NCI-H446 treated with DMSO at 0.1 percent for 48 hours (cell line): ENCODE data around the gene FGF2.
"Not testable (repeated sequence)": the region's sequence is repeated elsewhere in the genome, so short reads cannot be mapped to it uniquely, and the experiment has no call there.

Source experiments
- DNase-seq: peaks from one replicate; lab custom pipeline; 2025; lab: John Stamatoyannopoulos, UW

FGF2 gene

GRCh38 chr4:122930862-122931261 is 104.2 kb downstream of the FGF2 start:
- DNase-seq: no peak

- no peak for DNase-seq
Measured at GRCh38 chr4:122932763-122933162, 106.1 kb downstream of the FGF2 start.

- not testable (repeated sequence) for DNase-seq
Measured at GRCh38 chr4:122945136-122945535, 118.5 kb downstream of the FGF2 start.

GRCh38 chr4:122946142-122946541 is 119.5 kb downstream of the FGF2 start:
- DNase-seq: no peak
